ENCODE results near the gene MSI2. TPM values are rescaled to one million over a fixed set of nuclear protein-coding genes. Genes with fewer than 3 reads are reported as not detected.

The MSI2 gene
- total and polyA plus RNA-seq, 8 donors: 35.0 to 49.5 (median 47.5) TPM

- TF ChIP-seq, protein P1, sequence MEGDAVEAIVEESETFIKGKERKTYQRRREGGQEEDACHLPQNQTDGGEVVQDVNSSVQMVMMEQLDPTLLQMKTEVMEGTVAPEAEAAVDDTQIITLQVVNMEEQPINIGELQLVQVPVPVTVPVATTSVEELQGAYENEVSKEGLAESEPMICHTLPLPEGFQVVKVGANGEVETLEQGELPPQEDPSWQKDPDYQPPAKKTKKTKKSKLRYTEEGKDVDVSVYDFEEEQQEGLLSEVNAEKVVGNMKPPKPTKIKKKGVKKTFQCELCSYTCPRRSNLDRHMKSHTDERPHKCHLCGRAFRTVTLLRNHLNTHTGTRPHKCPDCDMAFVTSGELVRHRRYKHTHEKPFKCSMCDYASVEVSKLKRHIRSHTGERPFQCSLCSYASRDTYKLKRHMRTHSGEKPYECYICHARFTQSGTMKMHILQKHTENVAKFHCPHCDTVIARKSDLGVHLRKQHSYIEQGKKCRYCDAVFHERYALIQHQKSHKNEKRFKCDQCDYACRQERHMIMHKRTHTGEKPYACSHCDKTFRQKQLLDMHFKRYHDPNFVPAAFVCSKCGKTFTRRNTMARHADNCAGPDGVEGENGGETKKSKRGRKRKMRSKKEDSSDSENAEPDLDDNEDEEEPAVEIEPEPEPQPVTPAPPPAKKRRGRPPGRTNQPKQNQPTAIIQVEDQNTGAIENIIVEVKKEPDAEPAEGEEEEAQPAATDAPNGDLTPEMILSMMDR (IDR thresholded peaks at IDR 0.05): no peak
- ATAC-seq (no peak), DNase-seq (no peak)
- H3K36me3 ChIP-seq: no peaks in the 10 kb centered on the region
- no peaks in the 10 kb centered on the region for H3K4me1 ChIP-seq
- intact Hi-C loops (cut with DNase I): no loop called here
- H3K27ac ChIP-seq: no peak overlapping the region
- no peak overlapping the region for H3K4me3 ChIP-seq
- no peaks in the 10 kb centered on the region for H3K27me3 ChIP-seq
- no peaks in the 10 kb centered on the region for H3K9me3 ChIP-seq
Observed at GRCh38 chr17:57433452-57433851, 177.1 kb downstream of the MSI2 start.

GRCh38 chr17:57434361-57434760, 178.0 kb downstream of the MSI2 start:
- no peak for DNase-seq
- intact Hi-C loops (cut with DNase I): no loop called here
- H3K27me3 ChIP-seq: no peaks in the 10 kb centered on the region
- no peaks in the 10 kb centered on the region for H3K9me3 ChIP-seq
- no peak overlapping the region for H3K4me3 ChIP-seq
- H3K27ac ChIP-seq: no peak overlapping the region
- TF ChIP-seq, protein P1 (IDR thresholded peaks at IDR 0.05): no peak
- ATAC-seq: no peak
- no peaks in the 10 kb centered on the region for H3K36me3 ChIP-seq
- no peaks in the 10 kb centered on the region for H3K4me1 ChIP-seq

DNA sequence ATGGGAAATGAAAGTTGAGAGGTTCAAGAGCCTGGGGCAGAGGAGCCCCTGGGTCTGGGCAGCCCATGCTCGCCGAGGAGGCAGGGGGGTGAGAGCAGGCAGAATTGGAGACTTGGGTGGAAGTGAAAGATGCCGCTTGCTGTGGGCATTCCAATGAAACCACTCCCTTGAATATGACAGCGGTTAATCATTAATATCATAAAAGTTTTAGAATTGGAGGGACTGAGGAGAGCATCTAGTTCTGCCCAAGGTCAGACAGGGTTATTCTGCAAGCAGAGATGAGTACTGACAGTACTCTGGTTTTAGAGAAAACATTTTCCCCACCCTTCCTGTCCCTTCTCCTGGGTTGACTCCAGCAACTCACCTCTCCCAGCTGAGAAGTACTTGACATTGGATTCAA, 180.2 kb downstream of the MSI2 start:
- ATAC-seq (no peak), DNase-seq (no peak)
- TF ChIP-seq, protein P1 (IDR thresholded peaks at IDR 0.05): no peak
- H3K4me1 ChIP-seq: peaks cover 0 to 12% of the 10 kb centered on the region in 2 donors
- no peaks in the 10 kb centered on the region for H3K27me3 ChIP-seq
- H3K9me3 ChIP-seq: no peaks in the 10 kb centered on the region
- H3K36me3 ChIP-seq: no peaks in the 10 kb centered on the region
- no peak overlapping the region for H3K27ac ChIP-seq
- H3K4me3 ChIP-seq: no peak overlapping the region
- intact Hi-C loops (cut with DNase I): no loop called here

DNA sequence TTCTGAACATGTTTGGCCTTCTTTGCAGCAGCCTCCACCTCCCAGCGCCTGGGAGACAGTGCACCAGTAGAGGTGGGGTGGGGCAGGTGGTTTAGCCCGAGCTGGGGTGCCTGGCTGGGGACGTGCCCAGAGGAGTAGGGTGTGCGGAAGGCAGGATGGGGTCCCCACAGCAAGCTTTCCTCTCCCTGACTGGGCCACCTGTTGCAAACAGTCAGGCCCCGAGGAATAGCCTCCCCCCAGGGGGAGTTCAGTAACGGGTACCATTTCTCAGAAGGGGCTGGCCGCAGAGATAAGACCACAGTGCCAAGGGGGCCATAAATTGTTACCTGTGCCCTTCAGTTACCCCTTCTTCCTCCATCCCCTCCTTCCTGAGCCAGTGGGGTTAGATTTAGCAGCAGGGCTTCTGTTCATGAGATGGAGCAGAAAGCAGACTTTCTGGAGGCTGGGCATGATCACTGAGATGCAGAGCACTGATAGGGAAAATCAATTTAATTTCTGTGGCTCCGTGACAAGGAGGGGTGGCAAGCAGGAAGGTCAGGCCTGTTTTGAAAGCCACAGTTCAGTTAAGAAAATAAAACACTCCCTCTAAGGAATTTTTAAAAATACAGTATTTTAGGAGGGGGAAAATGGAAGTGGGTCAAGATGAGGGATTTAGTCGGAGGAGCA, 181.9 kb downstream of the MSI2 start:
- TF ChIP-seq, protein P1 (IDR thresholded peaks at IDR 0.05): no peak
- no peak for ATAC-seq
- H3K36me3 ChIP-seq: no peaks in the 10 kb centered on the region

GRCh38 chr17:57439651-57440050, 183.3 kb downstream of the MSI2 start:
- intact Hi-C loops (cut with DNase I): no loop called here
- H3K27ac ChIP-seq: no peak overlapping the region
- DNase-seq: no peak

More for the DNA sequence above, 181.9 kb downstream of the MSI2 start:
- H3K4me3 ChIP-seq: no peak overlapping the region
- no peaks in the 10 kb centered on the region for H3K27me3 ChIP-seq
- no peaks in the 10 kb centered on the region for H3K9me3 ChIP-seq
- peaks cover 0 to 19% of the 10 kb centered on the region in 2 donors for H3K4me1 ChIP-seq
- intact Hi-C loops (cut with DNase I): no loop called here
- DNase-seq: no peak
- H3K27ac ChIP-seq: no peak overlapping the region

More at GRCh38 chr17:57439651-57440050, 183.3 kb downstream of the MSI2 start:
- Histone ChIP-seq H3K9me3 (no peaks in the 10 kb centered on the region), H3K36me3 (no peaks in the 10 kb centered on the region), H3K27me3 (no peaks in the 10 kb centered on the region), H3K4me1 (peaks cover 0 to 23% of the 10 kb centered on the region in 2 donors), H3K4me3 (no peak overlapping the region)
- TF ChIP-seq, protein P1 (IDR thresholded peaks at IDR 0.05): no peak
- ATAC-seq: no peak

Data from left lung (tissue), 10 donors.